Activated naive CD8-positive, alpha-beta T cell treated with anti-CD3 and anti-CD28 coated beads, Interleukin-2, amount 10 ng/mL, durations not matched to agents 7 days and 5 days (primary cell): ENCODE measurements around the gene AGPAT3. TPM values are rescaled to one million over a fixed set of nuclear protein-coding genes. Genes with fewer than 3 reads are reported as not detected.

Experiments used
- ATAC-seq: fragments of 150-1000 bp; cut with Tn5 transposase; one replicate; pipeline ENCODE4 v1.10.0; 2021; ENCODE audit warnings: low read depth, moderate library complexity
- POLR2A ChIA-PET: fragments of 350-600 bp; sonication (Branson Sonifier 250); formaldehyde crosslinking; loops from one replicate; lab custom pipeline; 2021; ENCODE audit warnings: antibody characterized with exemption; lab: Charles Lee
- DNase-seq: peaks from one replicate; pipeline ENCODE4 v3.0.0; 2021
- H3K27ac Mint-ChIP-seq: one replicate; pipeline ENCODE4 v1.8.0; 2022; ENCODE audit warnings: mild to moderate bottlenecking, mixed read lengths
- H3K27me3 Mint-ChIP-seq: one replicate; pipeline ENCODE4 v1.8.0; 2022; ENCODE audit warnings: mild to moderate bottlenecking, moderate library complexity, mixed read lengths
- H3K36me3 Mint-ChIP-seq: one replicate; pipeline ENCODE4 v1.8.0; 2021; ENCODE audit warnings: mild to moderate bottlenecking, mixed read lengths
- H3K4me1 Mint-ChIP-seq: one replicate; pipeline ENCODE4 v1.8.0; 2021; ENCODE audit warnings: mixed read lengths
- H3K4me3 Mint-ChIP-seq: one replicate; pipeline ENCODE4 v1.8.0; 2022; ENCODE audit warnings: mild to moderate bottlenecking, moderate library complexity, mixed read lengths
- H3K9me3 Mint-ChIP-seq: one replicate; pipeline ENCODE4 v1.8.0; 2021; ENCODE audit warnings: mixed read lengths
- total RNA-seq, 2 experiments: library from RNA; stranded (reverse); gene quantifications; one replicate each; pipeline ENCODE4 v1.2.3, GENCODE V29; 2021

Gene AGPAT3
- total RNA-seq, 2 experiments from 2014 or later = 75.4 to 76.3 TPM

- peak overlapping the region; percentile 89 for H3K27ac Mint-ChIP-seq
Measured at GRCh38 chr21:44011123-44011522, 146.1 kb downstream of the AGPAT3 start.

GRCh38 chr21:44011579-44012473, 146.8 kb downstream of the AGPAT3 start, which contains the start of gene TRAPPC10:
TSS of gene TRAPPC10 (plus strand) at chr21:44012309. CDS start at chr21:44012494, 185 bp downstream.
- Mint-ChIP-seq H3K36me3 (peaks cover 8% of the 10 kb centered on the region), H3K27ac (peak within 1 kb of the TSS; percentile 89), H3K27me3 (no peaks in the 10 kb centered on the region), H3K4me1 (peaks cover 43% of the 10 kb centered on the region), H3K9me3 (no peaks in the 10 kb centered on the region), H3K4me3 (peak within 1 kb of the TSS; percentile 87)
- ATAC-seq (peak; percentile 62), DNase-seq (peak; percentile 94)
- POLR2A ChIA-PET = interaction anchor here (0.8 to 6.5 kb wide), 4 partner anchors 11 to 78 kb away, joined by 3 to 51 read pairs (median 8); no protein-coding TSS in a partner anchor

More at GRCh38 chr21:44011123-44011522, 146.1 kb downstream of the AGPAT3 start:
- Mint-ChIP-seq H3K9me3 (no peaks in the 10 kb centered on the region), H3K4me3 (peak overlapping the region; percentile 87), H3K36me3 (peaks cover 8% of the 10 kb centered on the region), H3K27me3 (no peaks in the 10 kb centered on the region), H3K4me1 (peaks cover 40% of the 10 kb centered on the region)
- DNase-seq = no peak
- ATAC-seq = no peak
- POLR2A ChIA-PET = interaction anchor here (0.8 to 6.5 kb wide), 3 partner anchors 54 to 79 kb away, joined by 3 to 51 read pairs (median 13); no protein-coding TSS in a partner anchor

GRCh38 chr21:44012474-44013379, 147.7 kb downstream of the AGPAT3 start:
- peaks cover 47% of the 10 kb centered on the region for H3K4me1 Mint-ChIP-seq
- POLR2A ChIA-PET = interaction anchor here (0.9 to 6.5 kb wide), 10 partner anchors 9 to 901 kb away, joined by 3 to 51 read pairs (median 4); no protein-coding TSS in a partner anchor

GRCh38 chr21:44013380-44014088, 148.5 kb downstream of the AGPAT3 start:
- peak; percentile 12 for ATAC-seq
- POLR2A ChIA-PET = interaction anchor here (0.9 to 6.5 kb wide), 12 partner anchors 9 to 901 kb away, joined by 3 to 51 read pairs (median 4); no protein-coding TSS in a partner anchor
- peaks cover 9% of the 10 kb centered on the region for H3K36me3 Mint-ChIP-seq
- no peaks in the 10 kb centered on the region for H3K27me3 Mint-ChIP-seq
- no peak for DNase-seq
- H3K4me1 Mint-ChIP-seq = peaks cover 51% of the 10 kb centered on the region
- H3K9me3 Mint-ChIP-seq = no peaks in the 10 kb centered on the region
- H3K4me3 Mint-ChIP-seq = peak overlapping the region; percentile 86
- peak overlapping the region; percentile 86 for H3K27ac Mint-ChIP-seq

More at GRCh38 chr21:44012474-44013379, 147.7 kb downstream of the AGPAT3 start:
- peak overlapping the region; percentile 86 for H3K4me3 Mint-ChIP-seq
- peak; percentile 94 for DNase-seq
- H3K36me3 Mint-ChIP-seq = peaks cover 9% of the 10 kb centered on the region
- no peaks in the 10 kb centered on the region for H3K27me3 Mint-ChIP-seq
- no peaks in the 10 kb centered on the region for H3K9me3 Mint-ChIP-seq
- H3K27ac Mint-ChIP-seq = peak overlapping the region; percentile 86
- ATAC-seq = peak; percentile 82

- Mint-ChIP-seq H3K4me3 (no peak overlapping the region), H3K27ac (no peak overlapping the region), H3K4me1 (peaks cover 65% of the 10 kb centered on the region), H3K36me3 (peaks cover 2% of the 10 kb centered on the region), H3K27me3 (no peaks in the 10 kb centered on the region), H3K9me3 (no peaks in the 10 kb centered on the region)
- POLR2A ChIA-PET = interaction anchor here (0.7 to 1.5 kb wide), 2 partner anchors 67 to 438 kb away, joined by 4 to 6 read pairs; partner anchors contain the start of gene LRRC3
- DNase-seq (no peak), ATAC-seq (no peak)
Measured at GRCh38 chr21:44017601-44018000, 152.6 kb downstream of the AGPAT3 start.

- H3K27ac Mint-ChIP-seq = no peak overlapping the region
- peaks cover 2% of the 10 kb centered on the region for H3K36me3 Mint-ChIP-seq
- ATAC-seq (no peak), DNase-seq (no peak)
- H3K27me3 Mint-ChIP-seq = no peaks in the 10 kb centered on the region
- no peaks in the 10 kb centered on the region for H3K9me3 Mint-ChIP-seq
- peaks cover 66% of the 10 kb centered on the region for H3K4me1 Mint-ChIP-seq
- no peak overlapping the region for H3K4me3 Mint-ChIP-seq
- POLR2A ChIA-PET = interaction anchor here (1.5 kb wide), 1 partner anchor 66 kb away, joined by 6 read pairs; no protein-coding TSS in a partner anchor
Measured at GRCh38 chr21:44018127-44018526, 153.1 kb downstream of the AGPAT3 start.

GRCh38 chr21:44018813-44019567, 154.0 kb downstream of the AGPAT3 start:
- Mint-ChIP-seq H3K27ac (peak overlapping the region; percentile 30), H3K4me1 (peaks cover 62% of the 10 kb centered on the region), H3K36me3 (peaks cover 2% of the 10 kb centered on the region), H3K27me3 (no peaks in the 10 kb centered on the region), H3K4me3 (peak overlapping the region; percentile 53), H3K9me3 (no peaks in the 10 kb centered on the region)
- POLR2A ChIA-PET = interaction anchor here (1.1 kb wide), 1 partner anchor 66 kb away, joined by 4 read pairs; no protein-coding TSS in a partner anchor
- peak; percentile 21 for ATAC-seq
- no peak for DNase-seq

GRCh38 chr21:44019568-44019958, 154.5 kb downstream of the AGPAT3 start:
- no peaks in the 10 kb centered on the region for H3K27me3 Mint-ChIP-seq
- no peak for ATAC-seq
- POLR2A ChIA-PET = interaction anchor here (1.1 kb wide), 1 partner anchor 66 kb away, joined by 4 read pairs; no protein-coding TSS in a partner anchor

GRCh38 chr21:44020551-44020950, 155.5 kb downstream of the AGPAT3 start:
- Mint-ChIP-seq H3K4me3 (no peak overlapping the region), H3K4me1 (peaks cover 62% of the 10 kb centered on the region), H3K27me3 (no peaks in the 10 kb centered on the region), H3K27ac (no peak overlapping the region), H3K9me3 (no peaks in the 10 kb centered on the region), H3K36me3 (peaks cover 3% of the 10 kb centered on the region)
- ATAC-seq = no peak
- POLR2A ChIA-PET = no interaction called here
- DNase-seq = no peak

More at GRCh38 chr21:44019568-44019958, 154.5 kb downstream of the AGPAT3 start:
- DNase-seq = no peak
- H3K4me1 Mint-ChIP-seq = peaks cover 60% of the 10 kb centered on the region
- H3K36me3 Mint-ChIP-seq = peaks cover 2% of the 10 kb centered on the region
- no peaks in the 10 kb centered on the region for H3K9me3 Mint-ChIP-seq
- peak overlapping the region; percentile 53 for H3K4me3 Mint-ChIP-seq
- no peak overlapping the region for H3K27ac Mint-ChIP-seq

- DNase-seq (no peak), ATAC-seq (no peak)
- peak overlapping the region; percentile 66 for H3K27ac Mint-ChIP-seq
- H3K9me3 Mint-ChIP-seq = no peaks in the 10 kb centered on the region
- no peak overlapping the region for H3K4me3 Mint-ChIP-seq
- POLR2A ChIA-PET = interaction anchor here (0.9 kb wide), 1 partner anchor 121 kb away, joined by 5 read pairs; no protein-coding TSS in a partner anchor
- H3K4me1 Mint-ChIP-seq = peaks cover 62% of the 10 kb centered on the region
- peaks cover 7% of the 10 kb centered on the region for H3K36me3 Mint-ChIP-seq
- no peaks in the 10 kb centered on the region for H3K27me3 Mint-ChIP-seq
Measured at GRCh38 chr21:44021064-44021463, 156.0 kb downstream of the AGPAT3 start.

- POLR2A ChIA-PET = interaction anchor here (1.2 kb wide), 1 partner anchor 11 kb away, joined by 5 read pairs; no protein-coding TSS in a partner anchor
- DNase-seq (no peak), ATAC-seq (no peak)
- Mint-ChIP-seq H3K9me3 (no peaks in the 10 kb centered on the region), H3K27me3 (no peaks in the 10 kb centered on the region), H3K27ac (no peak overlapping the region), H3K4me1 (peaks cover 51% of the 10 kb centered on the region), H3K4me3 (no peak overlapping the region), H3K36me3 (peaks cover 17% of the 10 kb centered on the region)
Measured at GRCh38 chr21:44024257-44024656, 159.2 kb downstream of the AGPAT3 start.
